Neuronal stem cell (in vitro differentiated cells): ENCODE measurements around the gene RAD54L.

Source experiments
- DNase-seq: peaks from one replicate; pipeline ENCODE4 v3.0.0-alpha.2; 2013; ENCODE audit warnings: low spot score
- H2AFZ ChIP-seq: one replicate; pipeline ENCODE4 v1.6.1; 2013; ENCODE audit warnings: mild to moderate bottlenecking, low read length, inconsistent platforms
- H2AK5ac ChIP-seq: 2 replicates; pipeline ENCODE4 v1.6.1; 2013; ENCODE audit warnings: low read depth, mild to moderate bottlenecking, inconsistent platforms, low read length, moderate library complexity, mixed read lengths
- H2BK120ac ChIP-seq: 2 replicates; pipeline ENCODE4 v1.6.1; 2013; ENCODE audit warnings: low read depth, mild to moderate bottlenecking, inconsistent platforms, low read length, moderate library complexity, mixed read lengths
- H2BK12ac ChIP-seq: one replicate; pipeline ENCODE4 v1.6.1; 2013; ENCODE audit warnings: low read length, inconsistent platforms
- H2BK15ac ChIP-seq: 2 replicates; pipeline ENCODE4 v1.6.1; 2013; ENCODE audit warnings: mild to moderate bottlenecking, low read length, inconsistent platforms, mixed read lengths
- H2BK5ac ChIP-seq: one replicate; pipeline ENCODE4 v1.6.1; 2013; ENCODE audit warnings: inconsistent platforms, mild to moderate bottlenecking, low read length, moderate library complexity
- H3K14ac ChIP-seq: one replicate; pipeline ENCODE4 v1.6.1; 2013; ENCODE audit warnings: low read length, inconsistent platforms
- H3K18ac ChIP-seq: 2 replicates; pipeline ENCODE4 v1.6.1; 2013; ENCODE audit warnings: low read length, inconsistent platforms
- H3K23ac ChIP-seq: 2 replicates; pipeline ENCODE4 v1.6.1; 2013; ENCODE audit warnings: low read depth, mild to moderate bottlenecking, mixed read lengths, low read length, inconsistent platforms; ENCODE audit not compliant: poor library complexity
- H3K27ac ChIP-seq: replicated peaks from 3 replicates; pipeline ENCODE4 v1.5.1; 2013; ENCODE audit warnings: low read length, inconsistent platforms
- H3K27me3 ChIP-seq, 3 experiments: 2 replicates each; pipeline ENCODE4 v1.6.1; 2013; ENCODE audit warnings: low read length in 3 of 3, mild to moderate bottlenecking in 2 of 3, inconsistent platforms in 1 of 3, low read depth in 1 of 3, mixed read lengths in 1 of 3, moderate library complexity in 1 of 3; ENCODE audit not compliant: control insufficient read depth in 3 of 3, insufficient read depth in 3 of 3
- H3K36me3 ChIP-seq, 2 donors: replicated peaks in 1 of 2; 2 replicates each; pipeline ENCODE4 v1.6.1; 2013; ENCODE audit warnings: low read length in 2 of 2; ENCODE audit not compliant: control insufficient read depth in 2 of 2, insufficient read depth in 2 of 2
- H3K4ac ChIP-seq: 2 replicates; pipeline ENCODE4 v1.6.1; 2013; ENCODE audit warnings: inconsistent platforms, mild to moderate bottlenecking, low read length, moderate library complexity
- H3K4me1 ChIP-seq, 2 donors: 1 replicate in 1 of 2; 2 replicates in 1 of 2; pipeline ENCODE4 v1.6.1; 2013; ENCODE audit warnings: low read length in 2 of 2, low read depth in 1 of 2; ENCODE audit not compliant: control insufficient read depth in 2 of 2, insufficient read depth in 1 of 2
- H3K4me2 ChIP-seq: one replicate; pipeline ENCODE4 v1.6.1; 2013; ENCODE audit warnings: mild to moderate bottlenecking, low read length, inconsistent platforms; ENCODE audit not compliant: insufficient read depth, poor library complexity, severe bottlenecking
- H3K4me3 ChIP-seq, 2 donors: 2 replicates each; pipeline ENCODE4 v1.5.1; 2013; ENCODE audit warnings: low read length in 2 of 2, mild to moderate bottlenecking in 2 of 2, inconsistent platforms in 1 of 2, moderate library complexity in 1 of 2
- H3K79me1 ChIP-seq: one replicate; pipeline ENCODE4 v1.6.1; 2013; ENCODE audit warnings: low read depth, mild to moderate bottlenecking, inconsistent platforms, low read length, moderate library complexity
- H3K9ac ChIP-seq: one replicate; pipeline ENCODE4 v1.6.1; 2013; ENCODE audit warnings: mild to moderate bottlenecking, low read depth, low read length, inconsistent platforms; ENCODE audit not compliant: poor library complexity
- H3K9me3 ChIP-seq, 2 donors: replicated peaks in 1 of 2; 2 replicates each; pipeline versions ENCODE3 to v1.6.1; 2013; ENCODE audit warnings: low read length in 2 of 2, mild to moderate bottlenecking in 2 of 2, inconsistent platforms in 1 of 2, low read depth in 1 of 2, mixed read lengths in 1 of 2, moderate library complexity in 1 of 2; ENCODE audit not compliant: control insufficient read depth in 2 of 2, insufficient read depth in 1 of 2
- H4K8ac ChIP-seq: one replicate; pipeline ENCODE4 v1.6.1; 2013; ENCODE audit warnings: low read depth, mild to moderate bottlenecking, inconsistent platforms, low read length, moderate library complexity
- H4K91ac ChIP-seq: one replicate; pipeline ENCODE4 v1.6.1; 2013; ENCODE audit warnings: low read length, low read depth, mild to moderate bottlenecking, inconsistent platforms; ENCODE audit not compliant: poor library complexity
- WGBS, 2 donors: extraction: QIAGEN DNeasy Blood & Tissue Kit; methylation state at CpG; one replicate each; pipeline ENCODE4 v1.1.7; 2013; ENCODE audit warnings: missing lambda C conversion rate in 2 of 2, mixed read lengths in 1 of 2; ENCODE audit not compliant: insufficient read length in 2 of 2, insufficient replicate concordance in 1 of 2; ENCODE audit errors: extremely low coverage in 2 of 2; 5-methylcytosine and 5-hydroxymethylcytosine counted together

Gene RAD54L

DNA sequence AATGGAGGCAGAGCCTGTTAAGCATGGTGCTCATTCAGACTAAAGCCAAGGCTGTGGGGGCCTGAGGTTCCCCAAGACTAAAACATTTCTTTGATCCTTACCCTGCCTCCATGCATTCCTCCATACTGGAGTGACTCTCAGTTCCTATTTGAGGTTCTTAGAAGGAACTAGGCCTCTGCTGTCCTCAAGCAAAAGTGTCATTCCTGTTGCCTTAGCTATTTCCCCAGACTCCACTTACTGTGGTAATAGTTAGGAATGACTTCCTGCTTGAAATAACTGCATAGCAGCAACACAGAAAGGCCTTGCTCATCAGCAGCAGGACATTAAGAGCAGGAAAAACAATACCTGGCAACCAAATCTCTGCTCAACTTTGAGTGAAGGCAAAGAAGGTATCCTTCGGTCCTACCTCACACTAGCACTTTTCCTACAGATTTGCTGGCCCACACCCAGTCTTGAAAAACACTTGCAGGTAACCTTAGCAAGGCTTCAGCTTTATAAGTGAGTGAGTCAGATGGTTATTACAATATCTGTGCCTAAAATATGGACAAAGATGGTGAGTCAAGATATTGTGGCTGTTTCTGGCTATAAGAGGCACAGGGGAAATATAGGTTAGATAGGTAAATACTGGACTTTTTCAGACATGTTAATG, 41.0 kb downstream of the RAD54L start:
- no peak overlapping the region for H4K91ac ChIP-seq
- no peak overlapping the region for H2BK12ac ChIP-seq
- H3K79me1 ChIP-seq = peaks cover 6% of the 10 kb centered on the region
- H3K14ac ChIP-seq = no peak overlapping the region
- no peak overlapping the region for H2BK5ac ChIP-seq
- no peak overlapping the region for H3K4me3 ChIP-seq
- peaks cover 0 to 3% of the 10 kb centered on the region in 2 donors for H3K4me1 ChIP-seq
- H3K27me3 ChIP-seq = no peaks in the 10 kb centered on the region
- no peak overlapping the region for H4K8ac ChIP-seq
- no peak for DNase-seq
- H3K36me3 ChIP-seq = peaks cover 22 to 84% of the 10 kb centered on the region in 2 donors
- H2BK15ac ChIP-seq = no peak overlapping the region
- no peak overlapping the region for H2AK5ac ChIP-seq
- H3K23ac ChIP-seq = no peak overlapping the region
- H3K9me3 ChIP-seq = no peaks in the 10 kb centered on the region
- no CpG with 5 or more reads among the region's 1 CpG for WGBS, 2 donors
- H2BK120ac ChIP-seq = no peak overlapping the region
- H3K4me2 ChIP-seq = no peak overlapping the region
- H3K18ac ChIP-seq = no peak overlapping the region
- H3K9ac ChIP-seq = no peak overlapping the region
- H2AFZ ChIP-seq = no peak overlapping the region
- no peak overlapping the region for H3K27ac ChIP-seq
- no peak overlapping the region for H3K4ac ChIP-seq

DNA sequence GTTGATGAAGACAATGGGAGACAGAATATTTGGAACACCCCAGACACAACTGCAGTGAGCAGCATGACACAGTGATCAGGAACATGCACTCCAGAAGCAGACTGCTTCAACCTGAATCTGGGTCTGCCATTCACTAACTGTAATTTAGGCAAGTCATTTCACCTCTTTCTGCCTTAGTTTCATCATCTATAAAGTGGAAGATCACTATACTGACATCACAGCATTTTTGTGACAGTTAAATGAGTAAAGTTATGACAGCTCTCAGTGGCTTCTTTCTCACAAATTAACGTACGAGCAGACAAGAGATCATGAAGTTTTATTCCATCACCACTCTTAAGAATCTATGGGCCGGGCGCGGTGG, 41.6 kb downstream of the RAD54L start:
- Histone ChIP-seq H2BK12ac (no peak overlapping the region), H4K8ac (no peak overlapping the region), H2BK120ac (no peak overlapping the region), H3K36me3 (peaks cover 22 to 86% of the 10 kb centered on the region in 2 donors), H4K91ac (no peak overlapping the region), H3K27me3 (no peaks in the 10 kb centered on the region), H3K79me1 (peaks cover 6% of the 10 kb centered on the region), H2BK15ac (no peak overlapping the region), H3K4me1 (peaks cover 0 to 3% of the 10 kb centered on the region in 2 donors), H3K18ac (no peak overlapping the region), H2AK5ac (no peak overlapping the region), H2BK5ac (no peak overlapping the region), H3K23ac (no peak overlapping the region), H3K9ac (no peak overlapping the region), H3K4me2 (no peak overlapping the region), H3K14ac (no peak overlapping the region), H2AFZ (no peak overlapping the region), H3K4ac (no peak overlapping the region), H3K27ac (no peak overlapping the region), H3K4me3 (no peak overlapping the region), H3K9me3 (no peaks in the 10 kb centered on the region)
- no peak for DNase-seq
- no CpG with 5 or more reads among the region's 5 CpGs for WGBS, 2 donors

GRCh38 chr1:46289976-46290375, 42.4 kb downstream of the RAD54L start:
- H3K27ac ChIP-seq = no peak overlapping the region
- no peak overlapping the region for H2BK5ac ChIP-seq
- H3K9me3 ChIP-seq = no peaks in the 10 kb centered on the region
- H2BK120ac ChIP-seq = no peak overlapping the region
- H2AK5ac ChIP-seq = no peak overlapping the region
- no peak overlapping the region for H4K91ac ChIP-seq
- DNase-seq = no peak
- H3K14ac ChIP-seq = no peak overlapping the region
- no peak overlapping the region for H3K23ac ChIP-seq
- no peak overlapping the region for H2AFZ ChIP-seq
- no peak overlapping the region for H2BK12ac ChIP-seq
- no peak overlapping the region for H4K8ac ChIP-seq
- H3K36me3 ChIP-seq = peaks cover 18 to 86% of the 10 kb centered on the region in 2 donors
- no CpG with 5 or more reads among the region's 4 CpGs for WGBS, 2 donors
- H3K18ac ChIP-seq = no peak overlapping the region
- H3K9ac ChIP-seq = no peak overlapping the region
- no peak overlapping the region for H2BK15ac ChIP-seq
- peaks cover 0 to 3% of the 10 kb centered on the region in 2 donors for H3K4me1 ChIP-seq
- peaks cover 6% of the 10 kb centered on the region for H3K79me1 ChIP-seq
- H3K4ac ChIP-seq = no peak overlapping the region
- H3K4me2 ChIP-seq = no peak overlapping the region
- H3K4me3 ChIP-seq = no peak overlapping the region
- no peaks in the 10 kb centered on the region for H3K27me3 ChIP-seq

DNA sequence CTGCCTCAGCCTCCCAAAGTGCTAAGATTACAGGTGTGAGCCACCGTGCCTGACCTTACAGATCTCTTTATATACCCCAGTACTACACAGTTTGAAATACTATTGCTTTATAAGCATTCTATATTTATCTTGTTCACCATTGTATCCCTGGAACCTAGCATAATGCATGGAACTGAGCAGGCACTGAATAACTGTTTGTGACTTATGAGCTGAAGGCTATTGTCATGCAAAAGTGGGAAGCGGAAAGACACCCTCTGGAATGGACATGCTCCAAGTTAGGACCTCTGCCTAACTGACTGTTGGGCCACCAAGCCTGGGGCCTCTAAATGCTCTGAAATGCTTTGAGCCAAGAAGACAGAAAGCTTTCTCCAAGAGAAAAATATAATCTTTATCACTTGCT, 47.7 kb downstream of the RAD54L start:
- no peak for DNase-seq
- Histone ChIP-seq H3K14ac (no peak overlapping the region), H2BK12ac (no peak overlapping the region), H3K27ac (no peak overlapping the region), H3K18ac (no peak overlapping the region), H2BK5ac (no peak overlapping the region), H3K4me1 (peaks cover 0 to under 1% of the 10 kb centered on the region in 2 donors), H3K9me3 (no peaks in the 10 kb centered on the region), H4K8ac (no peak overlapping the region), H3K9ac (no peak overlapping the region), H2AFZ (no peak overlapping the region), H3K27me3 (no peaks in the 10 kb centered on the region), H2AK5ac (no peak overlapping the region), H3K23ac (no peak overlapping the region), H3K4ac (no peak overlapping the region), H2BK120ac (no peak overlapping the region), H4K91ac (no peak overlapping the region), H3K4me3 (no peak overlapping the region), H3K4me2 (no peak overlapping the region), H2BK15ac (no peak overlapping the region), H3K79me1 (no peaks in the 10 kb centered on the region), H3K36me3 (peaks cover 17 to 74% of the 10 kb centered on the region in 2 donors)
- no CpG with 5 or more reads among the region's 2 CpGs for WGBS, 2 donors
